GM19025 (cell line): Measurements from ENCODE around the gene FFAR3.

ENCODE experiments used
- ATAC-seq: cut with Tn5 transposase; IDR thresholded peaks from one replicate; pipeline ENCODE4 v1.9.1; 2021; ENCODE audit warnings: mild to moderate bottlenecking, low read depth, moderate library complexity; ENCODE audit not compliant: unreplicated experiment

The FFAR3 gene

DNA sequence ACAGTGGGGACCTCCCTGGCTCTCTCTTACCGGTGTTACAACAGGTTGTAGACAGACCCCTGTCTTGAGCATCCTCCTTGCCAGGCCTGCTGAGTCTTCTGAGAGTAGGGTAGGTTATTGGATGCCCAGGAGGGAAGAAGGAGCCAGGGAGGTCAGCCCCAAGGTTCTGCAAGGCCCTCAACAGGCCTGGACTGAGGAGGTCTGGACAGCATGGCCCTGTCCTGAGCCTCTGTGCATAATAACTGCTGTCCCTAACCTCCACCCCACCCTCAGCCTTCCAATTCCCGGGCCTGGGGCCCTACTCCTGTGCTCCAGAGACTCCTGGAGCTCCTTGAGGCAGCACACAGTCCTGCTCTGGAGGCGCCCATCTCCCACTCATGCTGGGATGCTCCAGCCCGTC, 28.9 kb upstream of the FFAR3 start:
- ATAC-seq = no peak

DNA sequence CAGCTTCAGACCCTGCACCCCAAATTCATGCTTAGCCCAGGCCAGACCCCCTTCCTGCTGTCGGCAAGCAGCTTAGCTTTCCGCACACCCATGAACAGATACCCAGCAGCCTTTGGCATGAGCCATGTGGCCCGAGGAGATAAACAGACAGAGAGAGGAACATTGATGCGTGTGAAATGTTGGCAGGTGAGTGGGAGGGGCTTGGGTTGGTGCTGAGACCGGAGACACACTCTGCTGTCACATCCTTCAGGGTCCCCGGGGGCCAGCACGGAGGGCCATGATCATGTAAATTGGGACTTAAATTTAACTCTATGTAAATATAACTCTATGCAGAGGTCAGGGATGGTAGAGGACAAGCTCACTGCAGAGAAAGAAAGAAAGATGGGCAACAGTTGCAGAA, 27.8 kb upstream of the FFAR3 start:
- peak; percentile 46 for ATAC-seq

GRCh38 chr19:35331551-35332214, 26.6 kb upstream of the FFAR3 start:
- no peak for ATAC-seq

GRCh38 chr19:35332817-35333216, 25.4 kb upstream of the FFAR3 start:
- ATAC-seq = no peak

- ATAC-seq = no peak
Measured at GRCh38 chr19:35334144-35334753, 24.0 kb upstream of the FFAR3 start.

- ATAC-seq = no peak
Measured at GRCh38 chr19:35336166-35336955, 21.9 kb upstream of the FFAR3 start.

- ATAC-seq = no peak
Measured at GRCh38 chr19:35337097-35337983, 20.9 kb upstream of the FFAR3 start.

DNA sequence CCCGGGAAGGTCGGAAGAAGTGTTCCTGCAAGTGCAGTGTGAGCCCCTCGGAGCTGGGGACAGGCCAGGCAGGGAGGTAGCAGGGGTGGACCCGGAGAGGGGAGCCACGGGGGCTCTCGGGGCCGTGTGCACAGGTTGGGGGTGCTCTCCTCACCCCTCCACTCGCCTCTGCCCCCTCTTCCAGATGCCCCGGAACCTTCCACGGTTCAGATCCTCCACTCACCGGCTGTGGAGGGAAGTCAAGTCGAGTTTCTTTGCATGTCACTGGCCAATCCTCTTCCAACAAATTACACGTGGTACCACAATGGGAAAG, 20.3 kb upstream of the FFAR3 start:
- no peak for ATAC-seq

- ATAC-seq = no peak
Measured at GRCh38 chr19:35340431-35340830, 17.8 kb upstream of the FFAR3 start.

DNA sequence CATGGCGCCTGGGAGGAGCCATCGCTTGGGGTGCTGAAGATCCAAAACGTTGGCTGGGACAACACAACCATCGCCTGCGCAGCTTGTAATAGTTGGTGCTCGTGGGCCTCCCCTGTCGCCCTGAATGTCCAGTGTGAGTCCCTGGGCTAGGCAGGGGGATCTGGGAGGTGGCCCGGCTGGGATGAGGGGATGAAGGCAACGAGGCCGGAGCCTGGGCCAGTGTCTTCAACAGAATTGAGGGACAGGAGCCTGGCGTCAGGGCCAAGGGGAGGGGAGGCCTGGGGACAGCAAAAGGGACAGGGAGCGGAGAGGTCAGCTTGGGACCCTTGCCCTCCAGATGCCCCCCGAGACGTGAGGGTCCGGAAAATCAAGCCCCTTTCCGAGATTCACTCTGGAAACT, 17.3 kb upstream of the FFAR3 start:
- ATAC-seq = no peak

DNA sequence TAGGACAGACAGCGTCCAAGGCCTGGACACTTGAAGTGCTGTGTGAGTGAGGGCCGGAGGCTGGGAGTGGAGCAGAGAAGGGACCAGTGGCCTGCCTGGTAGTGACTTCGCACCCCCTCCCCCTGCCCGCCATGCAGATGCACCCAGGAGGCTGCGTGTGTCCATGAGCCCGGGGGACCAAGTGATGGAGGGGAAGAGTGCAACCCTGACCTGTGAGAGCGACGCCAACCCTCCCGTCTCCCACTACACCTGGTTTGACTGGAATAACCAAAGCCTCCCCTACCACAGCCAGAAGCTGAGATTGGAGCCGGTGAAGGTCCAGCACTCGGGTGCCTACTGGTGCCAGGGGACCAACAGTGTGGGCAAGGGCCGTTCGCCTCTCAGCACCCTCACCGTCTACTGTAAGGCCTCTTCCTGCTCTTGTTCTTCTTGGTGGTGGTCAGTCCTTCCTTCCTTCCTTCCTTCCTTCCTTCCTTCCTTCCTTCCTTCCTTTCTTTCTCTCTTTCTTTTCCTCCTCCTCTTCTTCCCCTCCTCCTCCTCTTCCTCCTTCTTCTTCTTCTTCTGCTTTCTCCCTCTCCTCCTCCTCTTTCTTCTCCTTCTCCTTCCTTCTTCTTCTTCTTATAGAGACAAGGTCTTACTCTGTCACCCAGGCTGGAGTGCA, 16.6 kb upstream of the FFAR3 start:
- no peak for ATAC-seq

DNA sequence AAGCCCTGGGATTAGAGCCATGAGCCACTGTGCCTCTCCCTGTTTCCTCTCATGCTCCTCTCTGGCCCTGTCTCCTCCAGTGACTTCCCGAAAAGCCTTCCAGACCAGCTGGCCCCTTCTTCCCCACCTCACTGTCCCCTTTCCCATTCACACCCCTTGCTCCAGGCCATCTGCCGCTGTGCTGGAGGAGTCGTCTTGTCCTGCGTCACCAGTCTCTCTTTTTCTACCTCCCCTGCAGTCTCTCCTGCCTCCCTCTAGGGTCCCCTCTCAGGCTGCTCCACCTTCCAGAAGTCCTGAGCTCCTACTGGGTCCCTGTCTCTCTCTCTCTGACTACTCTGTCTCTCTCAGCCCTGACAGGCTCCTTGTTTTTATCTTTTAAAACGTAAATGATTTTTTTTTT, 15.8 kb upstream of the FFAR3 start:
- ATAC-seq = no peak

- ATAC-seq = no peak
Measured at GRCh38 chr19:35344511-35345031, 13.7 kb upstream of the FFAR3 start.

- ATAC-seq = no peak
Measured at GRCh38 chr19:35345671-35346111, 12.6 kb upstream of the FFAR3 start.

- no peak for ATAC-seq
Measured at GRCh38 chr19:35346193-35347052, 11.8 kb upstream of the FFAR3 start.

DNA sequence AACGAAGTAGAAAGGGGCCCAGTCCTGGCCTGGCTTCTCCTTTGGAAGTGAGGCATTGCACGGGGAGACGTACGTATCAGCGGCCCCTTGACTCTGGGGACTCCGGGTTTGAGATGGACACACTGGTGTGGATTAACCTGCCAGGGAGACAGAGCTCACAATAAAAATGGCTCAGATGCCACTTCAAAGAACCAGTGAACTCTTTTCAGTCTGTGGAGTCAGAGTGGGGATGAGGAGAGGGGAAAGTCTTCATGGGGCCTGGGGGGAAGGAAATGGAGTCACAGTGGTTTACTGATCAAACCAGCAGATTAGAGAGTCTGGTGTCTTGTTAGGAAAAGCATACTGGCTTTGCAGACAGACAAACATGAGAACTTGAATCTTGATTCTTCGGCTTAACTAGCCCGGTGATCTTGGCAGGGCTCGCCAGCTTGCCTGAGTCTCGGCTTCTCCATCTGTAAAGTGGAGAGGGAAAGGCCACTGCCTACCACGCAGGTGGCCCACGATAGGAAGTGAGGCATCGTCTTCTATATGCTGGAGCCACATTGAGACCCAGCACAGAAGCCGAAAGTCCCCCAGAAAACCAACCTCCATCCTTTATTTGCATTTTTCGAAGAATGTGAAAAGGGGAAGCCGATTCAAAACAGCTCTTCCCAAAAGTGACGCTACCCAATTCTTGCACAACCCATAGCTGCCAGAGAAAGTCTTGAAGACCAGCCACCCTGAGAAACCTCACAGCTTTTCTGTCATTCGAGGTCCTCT, 10.9 kb upstream of the FFAR3 start, which contains the start of gene FFAR1:
TSS of gene FFAR1 (plus strand) at position 732 of the 759 bp plus-strand sequence. CDS start 3,650 bp downstream, outside the sequence.
- ATAC-seq = peak; percentile 67

DNA sequence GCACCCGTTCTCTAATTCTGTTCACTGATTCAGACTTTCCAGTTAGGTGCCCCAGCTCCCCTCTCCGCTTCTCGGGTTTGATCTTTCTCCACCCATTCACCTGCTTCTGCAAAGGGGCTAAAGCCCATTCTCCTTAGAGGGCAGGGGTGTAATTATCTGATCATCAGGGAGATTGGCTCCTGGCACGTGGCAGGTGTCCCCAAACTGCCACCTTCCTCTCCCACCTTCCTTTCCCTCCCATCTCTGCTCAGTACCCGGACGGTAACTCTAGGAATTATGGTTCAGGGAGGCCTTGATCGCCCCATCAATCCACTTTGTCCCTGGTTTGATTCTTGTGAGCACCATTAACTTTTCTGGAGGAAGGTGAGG, 10.3 kb upstream of the FFAR3 start:
- no peak for ATAC-seq

- no peak for ATAC-seq
Measured at GRCh38 chr19:35348911-35349611, 9.2 kb upstream of the FFAR3 start.
